Heart right ventricle (tissue), 16 donors: ENCODE measurements around the gene DNPH1. TPM values are rescaled to one million over a fixed set of nuclear protein-coding genes. Genes with fewer than 3 reads are reported as not detected.

ENCODE experiments used
- ATAC-seq, 8 donors: fragments of 200-7000 bp; cut with Tn5 transposase; one replicate each; pipeline ENCODE4 v1.9.1; 2020; ENCODE audit warnings: mild to moderate bottlenecking in 8 of 8, moderate library complexity in 8 of 8, moderate number of reproducible peaks in 1 of 8
- DNase-seq, 2 donors: peaks; one replicate each; pipeline ENCODE4 v3.0.0-alpha.2; 2020
- H3K27ac ChIP-seq, 10 donors: fragments of 200-600 bp; sonication (generic) in 2 of 10; one replicate each; pipeline versions ENCODE4 v1.5.0 to v1.8.0; 2020 to 2022; ENCODE audit warnings: mild to moderate bottlenecking in 3 of 10
- H3K27me3 ChIP-seq, 7 donors: fragments of 200-600 bp; one replicate each; pipeline ENCODE4 v1.8.0; 2021 to 2022; ENCODE audit warnings: mild to moderate bottlenecking in 2 of 7
- H3K36me3 ChIP-seq, 9 donors: fragments of 200-600 bp; sonication (generic) in 1 of 9; one replicate each; pipeline versions ENCODE4 v1.5.0 to v1.8.0; 2020 to 2022; ENCODE audit warnings: mild to moderate bottlenecking in 2 of 9
- H3K4me1 ChIP-seq, 9 donors: fragments of 200-600 bp; sonication (generic) in 1 of 9; one replicate each; pipeline versions ENCODE4 v1.5.0 to v1.8.0; 2020 to 2022; ENCODE audit warnings: mild to moderate bottlenecking in 4 of 9
- H3K4me3 ChIP-seq, 10 donors: fragments of 200-600 bp; sonication (generic) in 2 of 10; one replicate each; pipeline versions ENCODE4 v1.5.0 to v1.8.0; 2020 to 2022; ENCODE audit warnings: mild to moderate bottlenecking in 7 of 10, moderate library complexity in 2 of 10
- H3K9me3 ChIP-seq, 11 donors: fragments of 200-600 bp in 10 of 11; sonication (generic) in 2 of 11; one replicate each; pipeline versions ENCODE4 v1.5.0 to v1.8.0; 2013 to 2022; ENCODE audit warnings: mild to moderate bottlenecking in 2 of 11, control low read depth in 1 of 11, moderate library complexity in 1 of 11
- WGBS, 2 donors: extraction: QIAGEN DNeasy Blood & Tissue Kit; methylation state at CpG; one replicate each; pipeline ENCODE4 v1.1.7; 2013; ENCODE audit warnings: inconsistent platforms in 1 of 2; 5-methylcytosine and 5-hydroxymethylcytosine counted together
- intact Hi-C, 10 donors: fragments of 100-400 bp; cut with DNase I; formaldehyde crosslinking; loops; one replicate each; pipeline versions ENCODE4 v1.11.1 to v1.14.2; 2022
- polyA plus RNA-seq, 2 donors: library from polyadenylated mRNA; stranded (reverse); fragments of 200-250 nt; gene quantifications; one replicate each; pipeline ENCODE4 v1.2.3, GENCODE V29; 2013
- total RNA-seq, 10 donors: library from RNA; stranded (reverse); fragmentation: NEBNext Ultra II Directional in 3 of 10; extraction: Animal tissue kit (Norgen Biotek cat#: 25700) in 3 of 10; gene quantifications; one replicate each; pipeline versions ENCODE4 v1.2.1 to v1.2.4, GENCODE V29; 2021 to 2023
- TF ChIP-seq, protein P1 (sequence below), 9 donors: fragments of 200-600 bp; sonication (generic) in 2 of 9; IDR thresholded peaks; one replicate each; pipeline versions ENCODE4 v1.5.0 to v1.8.0; 2021 to 2022; ENCODE audit warnings: antibody characterized with exemption in 9 of 9, mild to moderate bottlenecking in 5 of 9, moderate library complexity in 1 of 9
- donor health status: Arrhythmogenic right ventricular cardiomyopathy.
- donor health status: ischemic (EF 13 %, LVEDD 7.1; RV severe dilation, severe dysfunction).
- donor health status: healthy with polysubstance abuse.
- donor health status: DM: no; HTN: yes; CAD: no.
- donor health status: DM: no; HTN: no; CAD: no.
- donor health status: ischemic (EF 25% LVEDD 6.9; RV normal size, moderate dysfunction).
- donor health status: ischemic (EF 25% LVEDD 5.7; RV mildly dilated, moderate dysfunction).
- donor health status: healthy.
- donor health status: DM: yes; HTN: yes; CAD: no.
- donor health status: Ischemic cardiomyopathy.
- donor health status: ischemic (EF 35%, LVEDD 5.7; RV mildly dilated, moderate dysfunction).
- donor health status: nonischemic (EF 11% LVEDD 7.7; RV severe dilation, severe dysfunction).
- donor health status: DM: yes; HTN: yes; CAD: no.
- donor health status: PGD.
- donor health status: ischemic (EF 29% LVEDD 5.4; RV normal size, mild dysfunction).
- donor health status: nonischemic (EF 23%, LVEDD 6.1; RV moderate dilation, normal function).

The DNPH1 gene
- total and polyA plus RNA-seq, 12 donors: 16.0 to 51.3 (median 26.2) TPM

GRCh38 chr6:43269273-43270007, 40.2 kb upstream of the DNPH1 start:
- peaks cover 6 to 37% (median 23%) of the 10 kb centered on the region in 9 donors for H3K4me1 ChIP-seq
- TF ChIP-seq, protein P1, sequence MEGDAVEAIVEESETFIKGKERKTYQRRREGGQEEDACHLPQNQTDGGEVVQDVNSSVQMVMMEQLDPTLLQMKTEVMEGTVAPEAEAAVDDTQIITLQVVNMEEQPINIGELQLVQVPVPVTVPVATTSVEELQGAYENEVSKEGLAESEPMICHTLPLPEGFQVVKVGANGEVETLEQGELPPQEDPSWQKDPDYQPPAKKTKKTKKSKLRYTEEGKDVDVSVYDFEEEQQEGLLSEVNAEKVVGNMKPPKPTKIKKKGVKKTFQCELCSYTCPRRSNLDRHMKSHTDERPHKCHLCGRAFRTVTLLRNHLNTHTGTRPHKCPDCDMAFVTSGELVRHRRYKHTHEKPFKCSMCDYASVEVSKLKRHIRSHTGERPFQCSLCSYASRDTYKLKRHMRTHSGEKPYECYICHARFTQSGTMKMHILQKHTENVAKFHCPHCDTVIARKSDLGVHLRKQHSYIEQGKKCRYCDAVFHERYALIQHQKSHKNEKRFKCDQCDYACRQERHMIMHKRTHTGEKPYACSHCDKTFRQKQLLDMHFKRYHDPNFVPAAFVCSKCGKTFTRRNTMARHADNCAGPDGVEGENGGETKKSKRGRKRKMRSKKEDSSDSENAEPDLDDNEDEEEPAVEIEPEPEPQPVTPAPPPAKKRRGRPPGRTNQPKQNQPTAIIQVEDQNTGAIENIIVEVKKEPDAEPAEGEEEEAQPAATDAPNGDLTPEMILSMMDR (IDR thresholded peaks at IDR 0.05): no peak
- H3K36me3 ChIP-seq: no peaks in the 10 kb centered on the region
- no peaks in the 10 kb centered on the region for H3K9me3 ChIP-seq
- WGBS, 2 donors: 6% methylated on average over 43 to 44 of the region's 44 CpGs
- ATAC-seq: peak; percentile 21 to 53 (median 42)
- peaks cover 0 to 51% (median 14%) of the 10 kb centered on the region in 7 donors for H3K27me3 ChIP-seq
- intact Hi-C loops: loop anchor here in 7 of 10 donors (2.0 to 10.0 kb wide), 6 partner anchors 59 to 245 kb away; partner anchors contain the start of genes LRRC73 (in 1 of the 7), POLR1C (in 1 of the 7) and YIPF3 (in 1 of the 7)
- H3K4me3 ChIP-seq: peak overlapping the region in 9 of 10 donors; percentile 1 to 46 (median 31)
- DNase-seq: peak; percentile 25 to 48
- H3K27ac ChIP-seq: peak overlapping the region in 9 of 10 donors; percentile 41 to 84 (median 73)

DNA sequence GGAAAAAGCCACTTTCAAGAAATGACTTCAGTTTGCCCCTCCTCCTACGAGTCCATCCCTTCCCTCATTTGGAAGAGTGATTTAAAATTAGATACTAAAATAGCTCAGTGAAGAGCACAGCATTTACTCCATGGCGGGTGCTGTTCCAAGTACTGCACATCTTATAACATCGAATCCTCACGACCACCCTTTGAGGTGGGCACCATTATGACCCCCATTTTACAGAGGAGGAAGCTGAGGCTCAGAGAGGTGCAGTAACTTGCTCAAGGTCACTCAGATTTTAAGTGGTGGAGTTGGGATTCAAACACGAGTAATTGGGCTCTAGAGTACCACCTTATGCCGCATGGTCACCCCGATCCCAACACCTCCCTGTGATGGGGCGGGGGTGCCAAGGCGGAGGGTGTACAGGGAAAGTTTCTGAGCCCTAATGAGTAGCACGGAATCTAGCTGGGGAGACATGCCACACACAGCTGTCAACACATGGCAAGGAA, 39.5 kb upstream of the DNPH1 start:
- H3K27ac ChIP-seq: peak overlapping the region in 9 of 10 donors; percentile 62 to 84 (median 73)
- DNase-seq: no peak
- intact Hi-C loops: loop anchor here in 7 of 10 donors (2.0 to 10.0 kb wide), 6 partner anchors 60 to 246 kb away; partner anchors contain the start of genes LRRC73 (in 1 of the 7), POLR1C (in 1 of the 7) and YIPF3 (in 1 of the 7)

GRCh38 chr6:43268355-43268700, 39.0 kb upstream of the DNPH1 start:
- TF ChIP-seq, protein P1 (IDR thresholded peaks at IDR 0.05): no peak
- Histone ChIP-seq H3K4me3 (no peak overlapping the region), H3K4me1 (peaks cover 6 to 37% (median 23%) of the 10 kb centered on the region in 9 donors), H3K27ac (peak overlapping the region in 9 of 10 donors; percentile 62 to 84 (median 73)), H3K36me3 (no peaks in the 10 kb centered on the region), H3K27me3 (peaks cover 0 to 40% (median 9%) of the 10 kb centered on the region in 7 donors), H3K9me3 (no peaks in the 10 kb centered on the region)
- peak; percentile 44 to 71 for DNase-seq
- peak; percentile 50 to 85 (median 74) for ATAC-seq
- 31 to 34% methylated on average over 3 of the region's 3 CpGs for WGBS, 2 donors
- intact Hi-C loops: loop anchor here in 7 of 10 donors (2.0 to 10.0 kb wide), 6 partner anchors 60 to 246 kb away; partner anchors contain the start of genes LRRC73 (in 1 of the 7), POLR1C (in 1 of the 7) and YIPF3 (in 1 of the 7)

More for the DNA sequence above, 39.5 kb upstream of the DNPH1 start:
- 61 to 67% methylated on average over 10 of the region's 10 CpGs for WGBS, 2 donors
- peaks cover 6 to 37% (median 23%) of the 10 kb centered on the region in 9 donors for H3K4me1 ChIP-seq
- peak in 1 of 8 donors; percentile 1 for ATAC-seq
- H3K4me3 ChIP-seq: peak overlapping the region in 3 of 10 donors; percentile 29 to 46 (median 31)
- TF ChIP-seq, protein P1 (IDR thresholded peaks at IDR 0.05): no peak
- H3K27me3 ChIP-seq: peaks cover 0 to 45% (median 9%) of the 10 kb centered on the region in 7 donors
- H3K9me3 ChIP-seq: no peaks in the 10 kb centered on the region
- H3K36me3 ChIP-seq: no peaks in the 10 kb centered on the region
